Activated CD4-positive, alpha-beta T cell treated with anti-CD3 and anti-CD28 coated beads, Interleukin-2, amount 50 U/mL, for 1 hour (primary cell): ENCODE data around the gene SHC1.
"Not testable (repeated sequence)": the region's sequence is repeated elsewhere in the genome, so short reads cannot be mapped to it uniquely, and the experiment has no call there.

ENCODE experiments used
- DNase-seq: peaks from one replicate; pipeline ENCODE4 v3.0.0-alpha.2; 2020

Gene SHC1

DNA sequence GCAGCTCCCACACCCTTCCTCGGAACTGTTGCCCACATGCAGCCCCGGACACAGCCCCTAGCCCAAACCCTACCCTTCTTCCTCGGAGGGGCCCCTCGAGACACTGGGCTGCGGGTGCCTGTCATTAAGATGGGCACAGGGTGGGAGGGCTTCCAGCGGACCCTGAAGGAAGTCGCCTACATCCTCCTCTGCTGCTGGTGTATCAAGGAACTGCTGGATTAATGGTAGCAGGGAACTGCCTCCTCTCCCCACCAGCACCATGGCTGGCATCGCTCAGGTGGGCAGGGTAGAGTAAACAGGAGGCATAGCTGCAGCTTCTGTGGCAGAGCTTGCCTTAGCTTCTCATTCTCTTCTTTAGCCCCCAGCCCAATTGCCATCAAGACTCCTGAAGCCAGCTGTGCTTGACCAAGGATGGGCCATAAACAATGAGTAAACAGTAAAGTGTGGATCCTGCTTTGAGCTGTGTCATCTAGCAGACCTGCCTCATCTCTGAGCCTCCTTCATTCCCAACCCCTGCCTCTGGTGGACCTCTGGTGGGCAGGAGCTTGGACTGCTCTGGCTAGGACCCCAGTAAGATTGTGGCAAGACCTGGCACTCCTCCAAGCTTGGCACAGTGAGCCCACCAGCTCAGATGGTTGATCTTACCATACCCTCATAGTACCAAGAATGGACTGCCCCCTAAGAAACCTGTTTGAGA lies 23.2 kb upstream of the SHC1 start, which contains the start of gene LENEP:
Gene LENEP, plus strand, starts transcription at position 15 of the 697 bp plus-strand sequence. Its CDS starts 22 bp downstream, at position 37.
- no peak for DNase-seq

DNA sequence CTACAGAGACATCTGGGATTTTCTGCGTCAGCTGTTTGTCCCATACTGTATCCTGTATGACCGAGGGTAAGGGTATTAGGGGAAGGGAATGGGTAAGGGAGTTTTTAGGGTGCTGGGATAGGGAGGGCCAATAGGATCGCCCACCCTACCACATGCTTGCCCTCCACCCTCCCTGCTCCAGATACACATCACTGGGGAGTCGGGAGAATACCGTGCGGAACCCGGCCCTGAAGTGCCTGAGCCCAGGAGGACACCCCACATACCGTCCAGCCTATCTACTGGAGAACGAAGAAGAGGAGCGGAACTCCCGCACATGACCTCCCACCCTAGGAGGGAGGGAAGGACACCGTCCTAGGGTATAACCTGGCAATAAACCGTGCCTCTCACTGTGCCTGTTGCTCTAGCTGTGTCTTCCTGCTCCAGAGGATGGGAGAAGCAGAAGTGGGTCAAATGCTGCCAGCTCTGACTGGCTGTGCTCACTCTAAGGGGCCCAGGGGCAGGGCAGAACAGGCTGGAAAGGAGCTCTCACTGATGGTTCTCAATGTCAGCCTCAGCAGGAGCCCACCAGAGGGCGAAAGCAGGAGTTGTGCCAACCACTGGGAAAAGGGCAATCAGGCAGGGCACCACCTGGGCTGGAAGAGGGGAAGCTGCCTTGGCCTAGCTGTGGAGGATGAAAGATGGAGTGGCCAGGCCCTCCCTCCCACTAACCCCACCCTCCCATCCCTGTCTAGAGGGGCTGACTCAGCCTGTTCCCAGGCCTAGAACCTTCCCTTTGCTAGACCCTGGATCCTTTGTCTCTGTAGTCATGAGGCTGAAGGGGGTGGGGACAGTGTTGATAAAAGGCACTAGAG lies 22.4 kb upstream of the SHC1 start:
- DNase-seq, result no peak

DNA sequence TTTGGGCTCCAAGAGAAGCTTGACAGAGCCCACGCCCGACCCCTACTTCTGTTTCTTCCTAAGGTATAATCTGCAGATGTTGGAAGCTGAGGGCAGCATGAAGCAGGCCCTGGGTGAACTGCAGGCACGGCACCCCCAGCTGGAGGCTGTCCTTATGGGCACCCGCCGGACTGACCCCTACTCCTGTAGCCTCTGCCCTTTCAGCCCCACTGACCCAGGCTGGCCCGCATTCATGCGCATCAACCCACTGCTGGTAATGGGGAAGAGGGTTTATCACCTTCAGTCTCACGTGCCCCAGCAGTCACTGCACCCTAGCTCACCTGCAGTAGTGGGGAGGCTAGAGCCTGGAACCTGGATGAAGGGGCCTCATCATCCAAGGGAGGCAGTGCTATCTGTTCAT lies 19.7 kb upstream of the SHC1 start:
- no peak for DNase-seq

DNA sequence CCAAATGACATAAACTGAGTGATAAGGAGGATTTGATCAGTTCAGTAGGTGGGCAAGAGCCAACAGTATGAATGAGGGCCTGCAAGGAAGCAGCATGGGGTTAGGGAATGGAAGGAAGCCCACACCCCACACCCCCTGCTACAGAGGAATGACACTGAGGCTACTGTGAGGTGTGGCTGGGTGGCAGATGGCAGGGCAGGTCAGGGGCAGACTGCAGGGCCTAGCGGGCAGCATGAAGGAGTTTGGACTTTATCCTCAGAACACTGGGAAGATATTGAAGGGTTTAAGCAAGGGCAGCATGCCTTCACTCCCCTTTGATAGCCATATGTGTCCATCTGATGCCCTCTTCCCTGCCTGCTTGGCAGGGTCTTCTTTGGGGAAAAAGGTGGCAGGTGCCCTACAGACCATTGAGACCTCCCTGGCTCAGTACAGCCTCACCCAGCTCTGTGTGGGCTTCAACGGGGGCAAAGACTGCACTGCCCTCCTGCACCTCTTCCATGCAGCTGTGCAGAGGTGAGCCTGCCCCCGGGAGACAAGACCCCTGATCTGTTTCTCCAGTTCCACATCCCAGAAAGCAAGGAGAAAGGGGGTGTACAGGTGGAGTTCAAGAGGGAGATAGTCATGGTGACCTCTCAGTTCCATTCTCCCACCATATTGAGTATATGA lies 18.8 kb upstream of the SHC1 start:
- no peak for DNase-seq

DNA sequence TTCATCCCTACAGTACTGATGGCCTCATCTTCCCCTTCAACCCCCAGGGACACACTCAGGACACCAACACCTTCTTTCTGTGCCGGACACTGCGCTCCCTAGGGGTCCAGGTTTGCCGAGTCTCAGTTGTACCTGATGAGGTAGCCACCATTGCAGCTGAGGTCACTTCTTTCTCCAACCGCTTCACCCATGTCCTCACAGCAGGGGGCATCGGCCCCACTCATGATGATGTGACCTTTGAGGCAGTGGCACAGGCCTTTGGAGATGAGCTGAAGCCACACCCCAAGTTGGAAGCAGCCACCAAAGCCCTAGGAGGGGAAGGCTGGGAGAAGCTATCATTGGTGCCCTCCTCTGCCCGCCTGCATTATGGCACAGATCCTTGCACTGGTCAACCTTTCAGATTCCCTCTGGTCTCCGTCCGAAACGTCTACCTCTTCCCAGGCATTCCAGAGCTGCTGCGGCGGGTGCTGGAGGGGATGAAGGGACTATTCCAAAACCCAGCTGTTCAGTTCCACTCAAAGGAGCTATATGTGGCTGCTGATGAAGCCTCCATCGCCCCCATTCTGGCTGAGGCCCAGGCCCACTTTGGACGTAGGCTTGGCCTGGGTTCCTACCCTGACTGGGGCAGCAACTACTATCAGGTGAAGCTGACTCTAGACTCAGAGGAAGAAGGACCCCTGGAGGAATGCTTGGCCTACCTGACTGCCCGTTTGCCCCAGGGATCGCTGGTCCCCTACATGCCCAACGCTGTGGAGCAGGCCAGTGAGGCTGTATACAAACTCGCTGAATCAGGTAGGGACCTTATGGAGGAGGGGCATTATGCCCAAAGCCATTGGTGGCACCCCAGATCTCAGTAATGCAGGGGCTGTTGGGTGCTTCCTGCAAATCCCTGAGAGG lies 17.8 kb upstream of the SHC1 start:
- no peak for DNase-seq

DNA sequence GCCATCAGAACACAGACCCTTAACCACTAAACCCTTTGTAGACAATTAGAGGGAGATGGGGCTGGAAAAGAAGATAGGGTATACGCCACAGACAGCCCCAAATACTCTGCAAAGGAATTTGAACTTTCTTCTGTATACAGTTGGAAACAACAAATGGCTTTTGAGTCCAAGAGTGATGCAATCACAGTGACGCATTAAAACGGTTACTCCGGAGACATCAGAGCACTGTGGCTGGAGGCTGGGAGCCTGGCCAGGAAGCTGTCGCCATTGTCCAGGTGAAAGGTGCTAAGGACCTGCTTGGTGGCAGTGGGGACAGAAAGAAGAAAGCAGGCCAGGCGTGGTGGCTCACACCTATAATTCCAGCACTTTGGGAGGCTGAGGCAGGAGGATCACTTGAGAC lies 16.8 kb upstream of the SHC1 start:
- no peak for DNase-seq

DNA sequence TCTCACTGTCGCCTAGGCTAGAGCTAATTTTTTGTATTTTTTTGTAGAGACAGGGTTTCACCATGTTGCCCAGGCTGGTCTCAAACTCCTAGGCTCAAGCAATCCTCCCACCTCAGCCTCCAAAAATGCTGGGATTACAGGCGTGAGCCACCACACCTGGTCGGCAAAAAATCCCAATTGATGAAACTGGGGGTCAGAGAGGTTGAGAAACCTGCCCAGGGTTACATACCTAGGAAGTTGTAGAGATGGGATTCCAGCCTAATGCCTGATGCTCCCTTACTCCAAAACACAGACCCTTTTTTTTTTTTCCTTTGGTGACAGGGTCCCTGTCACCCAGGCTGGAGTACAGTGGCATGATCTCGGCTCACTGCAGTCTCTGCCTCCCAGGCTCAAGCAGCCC lies 16.2 kb upstream of the SHC1 start:
- DNase-seq, result not testable (repeated sequence)

DNA sequence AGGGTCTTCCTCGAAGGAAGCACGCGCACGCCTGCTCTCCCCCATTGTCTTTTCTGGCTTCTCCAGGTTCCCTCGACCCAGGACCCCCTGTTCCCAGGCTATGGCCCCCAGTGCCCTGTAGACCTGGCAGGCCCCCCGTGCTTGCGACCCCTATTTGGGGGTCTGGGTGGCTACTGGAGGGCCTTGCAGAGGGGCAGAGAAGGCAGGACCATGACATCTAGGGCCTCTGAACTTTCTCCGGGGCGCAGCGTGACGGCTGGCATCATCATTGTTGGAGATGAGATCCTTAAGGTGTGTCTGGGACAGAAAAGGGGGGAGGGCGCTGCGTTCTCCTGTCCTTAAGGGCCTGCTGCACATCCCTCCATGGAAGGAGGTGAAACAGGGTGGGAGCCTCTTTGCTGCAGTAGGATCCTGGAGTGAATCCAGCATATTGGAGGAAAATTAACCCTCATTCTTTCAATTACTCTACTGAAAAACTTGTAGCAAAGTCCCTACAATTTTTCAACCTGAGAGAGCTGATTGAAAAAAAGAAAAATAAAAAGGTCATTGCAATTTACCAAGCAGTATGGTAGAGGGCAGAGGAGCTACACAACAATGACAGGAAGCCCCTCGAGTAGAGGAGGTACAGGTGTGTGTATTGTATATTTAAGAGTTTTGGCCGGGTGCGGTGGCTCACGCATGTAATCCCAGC lies 13.4 kb upstream of the SHC1 start:
- no peak for DNase-seq

DNA sequence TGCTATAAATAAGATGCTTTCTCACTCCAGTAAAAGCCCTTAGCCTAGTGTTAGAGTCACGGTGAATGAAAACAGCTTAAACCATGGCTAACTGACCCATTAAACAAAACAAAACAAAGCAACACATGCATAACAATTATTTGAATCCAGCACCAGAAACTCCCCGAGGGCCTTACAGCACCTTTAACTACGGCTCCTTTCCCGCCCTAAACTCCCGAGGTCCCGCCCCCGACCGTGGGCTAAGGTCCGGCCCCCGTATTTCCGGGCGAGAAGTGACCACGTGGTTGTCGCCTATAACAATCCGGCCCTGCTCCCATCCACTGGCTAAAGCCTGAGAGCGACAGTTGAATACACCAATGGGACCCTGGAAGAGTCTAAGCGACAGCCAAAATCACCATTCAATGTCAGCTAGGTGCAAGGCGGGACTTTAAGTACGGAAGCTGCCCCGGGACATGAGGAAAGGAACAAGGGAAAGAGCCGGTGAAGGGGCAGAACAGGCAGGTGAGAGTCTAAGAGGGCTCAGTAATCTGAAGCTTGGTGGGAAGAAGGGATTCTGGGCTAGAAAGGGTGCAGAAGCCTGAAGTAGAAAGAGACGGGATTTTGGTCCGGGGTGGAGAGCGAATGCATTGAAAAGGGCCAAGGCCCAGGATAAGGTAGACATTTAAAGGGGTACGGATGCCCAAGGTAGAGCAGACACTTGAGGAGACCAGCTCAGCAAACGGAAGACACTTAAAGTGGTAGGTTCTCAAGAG lies 12.5 kb upstream of the SHC1 start, which contains the start of gene FLAD1:
Gene FLAD1, plus strand, starts transcription at position 448 of the 752 bp plus-strand sequence. CDS start 351 bp downstream, outside the sequence.
- DNase-seq, result peak; percentile 92

DNA sequence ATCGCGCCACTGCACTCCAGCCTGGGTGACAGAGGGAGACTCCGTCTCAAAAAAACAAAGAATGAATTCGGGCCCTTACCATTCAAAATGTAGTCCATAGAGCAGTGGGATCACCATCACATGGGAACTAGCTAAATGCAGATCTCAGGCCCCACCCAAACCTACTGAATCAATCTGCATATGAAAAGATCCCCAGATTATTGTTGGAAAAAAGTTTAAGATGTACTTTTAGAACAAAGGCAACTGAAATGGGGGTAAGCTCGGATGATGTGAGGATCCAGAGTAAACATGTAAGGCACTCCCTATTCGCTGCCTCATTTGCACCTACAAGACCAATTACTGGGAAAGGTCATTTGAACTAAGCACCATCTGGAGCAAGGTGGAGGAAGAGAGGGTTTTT lies 11.8 kb upstream of the SHC1 start:
- DNase-seq, result no peak

DNA sequence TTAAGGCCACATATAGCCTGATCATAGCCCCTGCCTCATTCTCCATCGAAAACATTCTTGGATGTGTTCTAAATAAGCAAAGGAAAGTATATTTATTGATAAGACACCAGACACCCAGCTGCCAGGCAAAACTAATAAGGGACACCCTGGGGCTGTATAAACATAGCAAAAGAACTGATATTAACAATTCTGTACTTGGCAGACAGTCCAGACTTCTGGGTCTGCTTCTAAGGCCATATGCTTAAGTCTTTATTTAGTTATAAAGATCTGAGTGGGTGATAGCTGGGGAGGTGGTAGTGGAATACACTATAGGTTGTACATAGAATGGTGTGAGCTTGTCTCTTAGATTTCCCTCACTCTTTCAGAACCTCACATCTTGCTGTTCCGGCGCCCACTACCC lies 7.8 kb upstream of the SHC1 start:
- no peak for DNase-seq

DNA sequence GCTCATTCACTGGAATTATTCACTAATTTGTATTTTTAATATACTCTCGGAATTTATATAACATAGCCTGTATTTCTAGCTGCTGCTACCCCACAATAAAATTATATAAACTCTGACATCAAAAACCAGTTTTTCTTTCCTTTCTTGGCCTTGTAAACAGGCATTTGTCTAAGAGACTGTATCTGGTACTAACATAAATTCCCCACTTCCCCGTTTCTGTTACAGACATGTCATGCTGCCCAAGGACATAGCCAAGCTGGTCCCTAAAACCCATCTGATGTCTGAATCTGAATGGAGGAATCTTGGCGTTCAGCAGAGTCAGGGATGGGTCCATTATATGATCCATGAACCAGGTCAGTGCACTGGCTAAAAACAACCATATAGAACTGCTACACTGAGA lies 7.2 kb upstream of the SHC1 start:
- DNase-seq, result not testable (repeated sequence)

DNA sequence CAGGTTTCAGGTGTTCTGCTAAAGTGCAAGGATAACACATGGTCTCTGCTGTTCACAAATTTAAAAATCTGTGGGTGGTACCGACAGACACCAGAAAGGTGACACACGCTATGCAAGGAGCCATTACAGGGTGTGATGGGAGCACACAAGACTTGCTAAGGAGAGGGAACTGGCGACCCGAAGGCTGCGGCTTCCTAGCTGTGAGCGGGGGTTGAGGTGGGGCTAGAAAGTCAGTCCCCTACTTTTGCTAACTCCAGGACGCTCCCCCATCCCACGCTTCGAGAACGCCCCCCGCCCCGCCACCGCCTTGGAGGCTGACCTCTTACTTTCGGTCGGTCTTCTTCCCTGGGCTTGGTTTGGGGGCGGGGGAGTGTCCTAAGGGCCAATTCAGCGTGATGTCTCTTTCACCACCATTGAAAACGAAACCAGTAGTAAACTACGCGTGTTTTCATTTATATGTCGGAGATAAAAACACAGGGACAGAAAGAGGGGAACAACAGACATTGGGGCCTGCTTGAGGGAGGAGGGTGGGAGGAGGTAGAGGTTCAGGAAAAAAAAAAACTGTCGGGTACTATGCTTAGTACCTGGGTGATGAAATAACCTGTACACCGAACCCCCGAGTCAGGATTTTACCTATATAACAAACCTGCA lies 5.0 kb upstream of the SHC1 start:
- peak; percentile 34 for DNase-seq

DNA sequence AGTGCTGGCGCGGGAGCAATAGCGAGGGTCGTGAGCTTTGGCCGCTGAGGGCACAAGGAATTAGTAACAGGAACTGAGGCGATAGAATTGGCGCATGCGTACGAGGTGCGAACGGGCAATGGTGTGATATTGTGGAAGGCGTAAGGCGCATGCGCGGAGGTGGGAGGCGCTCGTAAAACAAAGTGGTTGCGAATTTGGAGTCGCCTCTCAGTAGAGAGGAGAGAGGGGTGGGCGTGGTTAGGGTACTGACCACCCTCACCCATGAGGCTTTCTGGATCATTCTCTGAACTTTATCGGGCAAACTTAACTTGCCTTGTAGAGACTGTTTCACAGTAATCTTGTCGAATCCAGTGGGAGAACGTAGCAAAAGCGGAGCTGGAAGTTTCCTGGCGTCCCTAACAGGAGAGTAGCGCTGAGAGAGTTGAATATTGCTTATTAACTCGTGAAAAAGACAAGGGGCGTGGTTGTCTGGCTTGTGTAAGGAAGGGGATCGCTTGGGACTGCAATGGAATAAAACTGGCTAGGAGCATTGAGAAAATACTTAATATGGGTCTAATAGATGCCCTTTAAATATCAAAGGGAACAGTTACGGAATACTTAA lies 4.4 kb upstream of the SHC1 start:
- DNase-seq, result peak; percentile 92

DNA sequence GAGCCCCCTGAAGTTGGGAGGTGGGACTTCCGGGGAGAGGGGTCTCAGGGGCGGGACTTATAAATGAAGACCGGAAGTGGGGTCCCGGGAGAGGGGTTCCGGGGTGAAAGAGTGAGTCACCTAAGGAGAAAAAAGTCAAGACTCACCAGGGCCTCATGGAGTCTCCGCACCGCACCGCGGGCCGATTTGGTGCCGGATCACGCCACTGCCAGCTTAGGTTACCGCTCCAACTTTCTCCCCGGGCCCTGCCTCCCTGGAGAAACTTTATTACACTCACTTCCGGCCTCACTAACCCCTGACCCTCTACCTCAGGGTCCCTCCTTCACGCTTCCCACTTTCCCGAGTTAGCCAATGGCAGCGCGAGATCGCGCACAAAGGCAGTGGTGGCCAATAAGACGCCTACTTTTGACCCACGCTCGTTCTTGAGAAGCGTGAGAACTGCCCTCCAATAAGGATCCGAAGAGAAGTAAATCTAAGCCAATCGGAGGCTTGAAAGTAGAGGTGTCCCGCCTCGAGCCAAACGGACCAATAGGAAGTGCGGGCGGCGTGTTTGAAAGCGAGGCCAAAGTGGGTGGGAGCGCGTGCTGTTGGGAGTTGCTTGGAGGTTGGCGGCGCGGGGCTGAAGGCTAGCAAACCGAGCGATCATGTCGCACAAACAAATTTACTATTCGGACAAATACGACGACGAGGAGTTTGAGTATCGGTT lies 3.7 kb upstream of the SHC1 start, which contains the start of gene CKS1B:
Gene CKS1B, plus strand, starts transcription at position 580 of the 706 bp plus-strand sequence. Its CDS starts 65 bp downstream, at position 645.
- peak; percentile 95 for DNase-seq

DNA sequence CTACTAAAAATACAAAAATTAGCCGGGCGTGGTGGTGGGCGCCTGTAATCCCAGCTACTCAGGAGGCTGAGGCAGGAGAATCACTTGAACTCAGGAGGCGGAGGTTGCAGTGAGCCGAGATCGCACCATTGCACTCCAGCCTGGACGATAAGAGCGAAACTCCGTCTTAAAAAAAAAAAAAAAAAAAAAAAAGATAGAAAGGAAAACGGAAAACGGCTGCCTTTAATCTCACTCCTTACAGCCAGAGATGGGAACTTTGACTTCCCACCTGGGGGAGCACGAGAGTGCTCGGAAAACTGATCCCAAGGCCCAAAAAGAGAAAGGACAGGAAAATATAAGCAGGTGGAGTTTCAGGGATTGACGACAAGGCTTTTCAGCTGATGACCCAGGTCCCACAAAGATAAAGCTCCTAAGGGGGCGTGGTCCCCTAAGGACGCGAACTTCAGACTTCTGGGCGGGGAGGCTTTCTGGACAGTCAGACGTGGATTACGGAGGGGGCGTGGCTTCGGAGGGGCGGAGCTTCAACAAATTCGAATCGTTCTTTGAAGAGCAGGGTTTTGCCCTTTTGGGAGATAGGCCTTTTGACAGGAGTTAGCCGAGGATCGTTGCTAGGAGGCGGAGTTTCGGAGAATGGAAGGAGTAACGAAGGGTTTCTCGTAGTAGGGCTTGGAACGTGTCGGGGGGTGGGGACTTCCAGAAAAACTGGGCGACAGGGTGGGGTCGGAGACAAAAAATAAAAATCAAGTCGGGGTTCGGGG lies 3.0 kb upstream of the SHC1 start:
- peak; percentile 91 for DNase-seq

DNA sequence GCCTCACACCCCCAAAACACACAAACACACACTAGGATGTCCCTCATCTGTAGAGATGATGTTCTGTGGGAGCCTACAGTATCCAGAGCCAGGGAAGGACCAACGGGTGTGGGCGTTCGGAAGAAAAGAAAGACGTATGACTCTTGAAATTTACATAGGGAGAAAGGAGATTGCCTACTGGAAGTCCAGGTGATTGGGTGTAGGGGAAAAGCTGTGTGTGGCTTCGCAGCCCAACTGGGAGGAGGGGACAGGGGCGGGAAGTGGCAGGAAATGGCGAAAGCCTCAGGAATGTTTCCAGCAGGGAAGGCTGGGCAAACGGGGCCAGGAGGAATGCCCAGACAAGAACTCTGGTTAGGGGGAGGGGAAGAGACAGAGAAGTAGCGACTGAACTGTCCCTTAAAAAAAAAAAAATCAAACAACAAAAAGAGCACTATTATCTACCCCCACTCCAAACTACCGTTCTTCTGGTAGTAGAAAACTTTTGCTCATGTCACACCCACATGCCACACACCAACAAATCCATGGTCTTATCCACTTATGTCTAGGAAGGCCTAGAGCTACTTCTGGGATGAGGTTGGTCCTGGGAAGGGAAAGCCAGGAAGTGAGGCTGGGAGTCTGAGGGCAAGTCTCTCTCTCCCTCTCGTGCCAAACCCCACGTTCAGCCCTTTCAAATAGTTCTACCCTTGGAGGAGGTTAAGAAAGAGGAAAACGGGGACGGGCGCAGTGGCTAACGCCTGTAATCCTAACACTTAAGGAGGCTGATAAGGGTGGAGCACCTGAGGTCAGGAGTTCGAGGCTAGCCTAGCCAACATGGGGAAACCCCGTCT lies 2.2 kb upstream of the SHC1 start:
- no peak for DNase-seq

DNA sequence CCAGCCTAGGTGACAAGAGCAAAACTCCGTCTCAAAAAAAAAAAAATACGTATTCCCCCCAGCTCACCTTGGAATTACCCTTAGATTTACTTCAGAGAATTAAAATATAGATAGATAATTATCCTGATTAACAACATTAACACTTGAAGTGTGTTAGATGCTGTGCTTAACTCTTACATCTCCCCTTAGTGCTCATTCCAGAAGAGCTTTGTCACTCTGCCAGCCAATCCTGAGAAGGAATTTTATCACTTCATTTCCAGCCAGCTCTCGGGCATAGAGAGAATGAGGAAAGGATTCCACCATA lies 1.6 kb upstream of the SHC1 start:
- DNase-seq, result no peak
